Stimulated activated CD4-positive, alpha-beta T cell treated with anti-CD3 and anti-CD28 coated beads, TNF-alpha, amount 100 ng/mL, for 24 hours (primary cell): ENCODE data around the gene DDX41.

Source experiments
- DNase-seq, 3 experiments: peaks; one replicate each; pipeline ENCODE4 v3.0.0-alpha.2; 2020; ENCODE audit warnings: low read depth in 3 of 3

The DDX41 gene

GRCh38 chr5:177469750-177470525 lies 46.8 kb downstream of the DDX41 start:
- no peak for DNase-seq

GRCh38 chr5:177468685-177469628 lies 47.8 kb downstream of the DDX41 start:
- DNase-seq: no peak

GRCh38 chr5:177468329-177468684 lies 48.5 kb downstream of the DDX41 start:
- no peak for DNase-seq

- DNase-seq: no peak
Observed at GRCh38 chr5:177467436-177467835, 49.3 kb downstream of the DDX41 start.

- no peak for DNase-seq
Observed at GRCh38 chr5:177466861-177467260, 49.9 kb downstream of the DDX41 start.

- no peak for DNase-seq
Observed at GRCh38 chr5:177465044-177465443, 51.7 kb downstream of the DDX41 start.

- no peak for DNase-seq
Observed at GRCh38 chr5:177462021-177462670, 54.6 kb downstream of the DDX41 start.
